HUES64 (cell line): ENCODE data around the gene CD164L2.

Source experiments
- H3K27ac ChIP-seq: 2 replicates; pipeline ENCODE4 v1.7.0; 2013; ENCODE audit warnings: low read depth, low read length, inconsistent platforms
- H3K27me3 ChIP-seq: 2 replicates; pipeline ENCODE4 v1.6.1; 2013; ENCODE audit warnings: mild to moderate bottlenecking, low read length; ENCODE audit not compliant: insufficient read depth
- H3K36me3 ChIP-seq: 2 replicates; pipeline ENCODE4 v1.6.1; 2013; ENCODE audit warnings: mild to moderate bottlenecking, low read length; ENCODE audit not compliant: insufficient read depth
- H3K4me1 ChIP-seq: 2 replicates; pipeline ENCODE4 v1.6.1; 2013; ENCODE audit warnings: mild to moderate bottlenecking, low read length, moderate library complexity; ENCODE audit not compliant: insufficient read depth
- H3K4me3 ChIP-seq: 2 replicates; pipeline ENCODE4 v1.5.1; 2013; ENCODE audit warnings: mild to moderate bottlenecking, low read length, moderate library complexity
- H3K9ac ChIP-seq: 2 replicates; pipeline ENCODE4 v1.6.1; 2013; ENCODE audit warnings: mild to moderate bottlenecking, low read depth, low read length
- H3K9me3 ChIP-seq: 2 replicates; pipeline ENCODE4 v1.6.1; 2013; ENCODE audit warnings: low read depth, low read length; ENCODE audit not compliant: insufficient read depth
- WGBS: fragments of 150-250, 120-280 bp; methylation state at CpG from one replicate; pipeline ENCODE4 v1.1.7; 2013; ENCODE audit warnings: missing lambda C conversion rate; 5-methylcytosine and 5-hydroxymethylcytosine counted together

The CD164L2 gene

GRCh38 chr1:27367160-27367650 lies 15.9 kb downstream of the CD164L2 start:
- Histone ChIP-seq H3K9ac (peak overlapping the region; percentile 63), H3K9me3 (no peaks in the 10 kb centered on the region), H3K4me1 (peaks cover 18% of the 10 kb centered on the region), H3K36me3 (no peaks in the 10 kb centered on the region), H3K27ac (peak overlapping the region; percentile 73; the same call in 1 of the 2 replicates), H3K4me3 (peak overlapping the region; percentile 84), H3K27me3 (0 out of 2 replicates have a peak, but pooled peaks cover 1% of the 10 kb centered on the region)
- WGBS: 34% methylated on average over 8 of the region's 8 CpGs

GRCh38 chr1:27366411-27367159 lies 16.5 kb downstream of the CD164L2 start, which contains the start of gene MAP3K6:
Gene MAP3K6, minus strand, starts transcription at chr1:27366961. Its CDS starts 364 bp downstream, at chr1:27366597.
- no peaks in the 10 kb centered on the region for H3K36me3 ChIP-seq
- peaks cover 7% of the 10 kb centered on the region for H3K27me3 ChIP-seq
- H3K9ac ChIP-seq: peak within 1 kb of the TSS; percentile 63
- peaks cover 18% of the 10 kb centered on the region for H3K4me1 ChIP-seq
- under 1% methylated on average over 67 of the region's 67 CpGs for WGBS
- H3K9me3 ChIP-seq: no peaks in the 10 kb centered on the region
- peak within 1 kb of the TSS; percentile 84 for H3K4me3 ChIP-seq
- H3K27ac ChIP-seq: peak within 1 kb of the TSS; percentile 73; the same call in 1 of the 2 replicates

GRCh38 chr1:27366113-27366410 lies 17.1 kb downstream of the CD164L2 start:
- WGBS: under 1% methylated on average over 30 of the region's 30 CpGs
- Histone ChIP-seq H3K4me3 (peak overlapping the region; percentile 84), H3K9me3 (no peaks in the 10 kb centered on the region), H3K4me1 (peaks cover 18% of the 10 kb centered on the region), H3K27ac (no peak overlapping the region; the same call in 1 of the 2 replicates), H3K27me3 (peaks cover 13% of the 10 kb centered on the region), H3K9ac (peak overlapping the region; percentile 63), H3K36me3 (no peaks in the 10 kb centered on the region)

- Histone ChIP-seq H3K4me3 (peak overlapping the region; percentile 84), H3K9me3 (no peaks in the 10 kb centered on the region), H3K27me3 (peaks cover 18% of the 10 kb centered on the region), H3K27ac (no peak overlapping the region; the same call in 1 of the 2 replicates), H3K4me1 (peaks cover 18% of the 10 kb centered on the region), H3K36me3 (no peaks in the 10 kb centered on the region), H3K9ac (0 out of 2 replicates have a peak overlapping the region, but pooled peaks have one; percentile 63)
- 7% methylated on average over 40 of the region's 40 CpGs for WGBS
These were observed 17.6 kb downstream of the CD164L2 start for GRCh38 chr1:27365372-27366112.

GRCh38 chr1:27364696-27365371 lies 18.3 kb downstream of the CD164L2 start:
- no peaks in the 10 kb centered on the region for H3K9me3 ChIP-seq
- peaks cover 24% of the 10 kb centered on the region for H3K27me3 ChIP-seq
- WGBS: 80% methylated on average over 11 of the region's 11 CpGs
- no peaks in the 10 kb centered on the region for H3K36me3 ChIP-seq
- H3K4me3 ChIP-seq: peak overlapping the region; percentile 6
- peaks cover 21% of the 10 kb centered on the region for H3K4me1 ChIP-seq
- H3K27ac ChIP-seq: no peak overlapping the region
- no peak overlapping the region for H3K9ac ChIP-seq

- H3K9me3 ChIP-seq: no peaks in the 10 kb centered on the region
- H3K9ac ChIP-seq: no peak overlapping the region
- no peaks in the 10 kb centered on the region for H3K36me3 ChIP-seq
- H3K4me3 ChIP-seq: no peak overlapping the region
- H3K27me3 ChIP-seq: peaks cover 32% of the 10 kb centered on the region
- no peak overlapping the region for H3K27ac ChIP-seq
- 84% methylated on average over 26 of the region's 26 CpGs for WGBS
- H3K4me1 ChIP-seq: peaks cover 22% of the 10 kb centered on the region
These were observed 19.1 kb downstream of the CD164L2 start for GRCh38 chr1:27363766-27364695.

- Histone ChIP-seq H3K9ac (no peak overlapping the region), H3K9me3 (no peaks in the 10 kb centered on the region), H3K27me3 (peaks cover 47% of the 10 kb centered on the region), H3K4me3 (peak overlapping the region; percentile 76; the same call in 1 of the 2 replicates), H3K27ac (no peak overlapping the region), H3K36me3 (no peaks in the 10 kb centered on the region), H3K4me1 (peaks cover 15% of the 10 kb centered on the region)
- 88% methylated on average over 8 of the region's 8 CpGs for WGBS
These were observed 21.6 kb downstream of the CD164L2 start for GRCh38 chr1:27361553-27361952.

- Histone ChIP-seq H3K9me3 (no peaks in the 10 kb centered on the region), H3K36me3 (no peaks in the 10 kb centered on the region; the same call in 1 of the 2 replicates), H3K27me3 (peaks cover 47% of the 10 kb centered on the region), H3K27ac (no peak overlapping the region), H3K4me3 (peak overlapping the region; percentile 76), H3K9ac (peak overlapping the region; percentile 37; the same call in 1 of the 2 replicates), H3K4me1 (peaks cover 15% of the 10 kb centered on the region)
- WGBS: 33% methylated on average over 21 of the region's 21 CpGs
These were observed 22.1 kb downstream of the CD164L2 start for GRCh38 chr1:27361044-27361402.

- peaks cover 15% of the 10 kb centered on the region for H3K4me1 ChIP-seq
- H3K9me3 ChIP-seq: no peaks in the 10 kb centered on the region
- peak overlapping the region; percentile 76 for H3K4me3 ChIP-seq
- 2% methylated on average over 68 of the region's 71 CpGs for WGBS
- H3K27ac ChIP-seq: no peak overlapping the region
- peaks cover 47% of the 10 kb centered on the region for H3K27me3 ChIP-seq
- no peaks in the 10 kb centered on the region; the same call in 1 of the 2 replicates for H3K36me3 ChIP-seq
- H3K9ac ChIP-seq: peak overlapping the region; percentile 37; the same call in 1 of the 2 replicates
These were observed 22.7 kb downstream of the CD164L2 start for GRCh38 chr1:27360159-27361043.
